ENCODE results near the gene OPRL1. TPM values are rescaled to one million over a fixed set of nuclear protein-coding genes. Genes with fewer than 3 reads are reported as not detected.
"Not testable (repeated sequence)": the region's sequence is repeated elsewhere in the genome, so short reads cannot be mapped to it uniquely, and the experiment has no call there.

The OPRL1 gene
- total RNA-seq, 1 donor from 2014 or later, result 0.75 TPM

- intact Hi-C loops (cut with DNase I), result no loop called here
- ATAC-seq (ENCODE audit: poor library complexity) (no peak), DNase-seq (peak; percentile 30)
Measured at GRCh38 chr20:64106981-64107735, 27.3 kb downstream of the OPRL1 start, which contains the start of gene NPBWR2. Gene NPBWR2, minus strand, starts transcription at chr20:64107565. Its CDS starts 734 bp downstream, at chr20:64106831.

DNA sequence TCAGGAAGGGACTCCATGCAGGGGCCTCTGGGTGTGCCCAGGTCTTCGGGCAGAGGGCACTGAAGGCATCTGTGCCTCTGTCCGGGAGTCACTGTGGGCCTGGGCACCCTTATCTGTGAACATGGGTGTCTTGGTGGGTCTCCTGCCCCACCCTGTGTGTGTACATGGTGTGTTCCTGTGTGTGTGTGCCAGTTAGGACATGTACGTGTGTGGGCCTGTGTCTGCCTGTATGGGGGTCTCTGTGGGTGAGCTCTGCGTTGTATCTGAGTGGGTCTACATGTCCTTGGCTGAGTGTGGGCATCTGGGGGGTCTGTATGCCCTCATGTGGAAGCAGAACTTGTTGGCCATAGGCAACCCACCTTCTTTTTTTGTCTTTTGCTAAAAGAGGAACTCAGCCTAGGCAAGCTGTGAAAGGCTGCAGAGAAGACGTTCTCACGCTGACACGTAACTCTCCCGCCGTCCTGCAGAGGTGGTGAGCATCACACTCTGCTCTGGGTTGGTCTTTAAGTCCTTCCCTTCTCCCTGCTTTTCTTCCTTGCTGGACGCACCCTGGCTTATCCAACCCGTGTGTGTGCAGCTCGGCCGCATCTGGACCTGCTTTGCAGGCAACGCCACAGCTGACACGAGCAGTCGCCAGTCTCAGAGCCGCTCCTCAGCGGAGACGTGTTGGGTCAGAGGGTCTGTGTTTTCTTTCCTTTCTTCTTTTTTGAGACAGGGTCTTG lies 28.0 kb downstream of the OPRL1 start:
- DNase-seq, result peak; percentile 34
- ATAC-seq (ENCODE audit: poor library complexity), result no peak
- intact Hi-C loops (cut with DNase I), result no loop called here

DNA sequence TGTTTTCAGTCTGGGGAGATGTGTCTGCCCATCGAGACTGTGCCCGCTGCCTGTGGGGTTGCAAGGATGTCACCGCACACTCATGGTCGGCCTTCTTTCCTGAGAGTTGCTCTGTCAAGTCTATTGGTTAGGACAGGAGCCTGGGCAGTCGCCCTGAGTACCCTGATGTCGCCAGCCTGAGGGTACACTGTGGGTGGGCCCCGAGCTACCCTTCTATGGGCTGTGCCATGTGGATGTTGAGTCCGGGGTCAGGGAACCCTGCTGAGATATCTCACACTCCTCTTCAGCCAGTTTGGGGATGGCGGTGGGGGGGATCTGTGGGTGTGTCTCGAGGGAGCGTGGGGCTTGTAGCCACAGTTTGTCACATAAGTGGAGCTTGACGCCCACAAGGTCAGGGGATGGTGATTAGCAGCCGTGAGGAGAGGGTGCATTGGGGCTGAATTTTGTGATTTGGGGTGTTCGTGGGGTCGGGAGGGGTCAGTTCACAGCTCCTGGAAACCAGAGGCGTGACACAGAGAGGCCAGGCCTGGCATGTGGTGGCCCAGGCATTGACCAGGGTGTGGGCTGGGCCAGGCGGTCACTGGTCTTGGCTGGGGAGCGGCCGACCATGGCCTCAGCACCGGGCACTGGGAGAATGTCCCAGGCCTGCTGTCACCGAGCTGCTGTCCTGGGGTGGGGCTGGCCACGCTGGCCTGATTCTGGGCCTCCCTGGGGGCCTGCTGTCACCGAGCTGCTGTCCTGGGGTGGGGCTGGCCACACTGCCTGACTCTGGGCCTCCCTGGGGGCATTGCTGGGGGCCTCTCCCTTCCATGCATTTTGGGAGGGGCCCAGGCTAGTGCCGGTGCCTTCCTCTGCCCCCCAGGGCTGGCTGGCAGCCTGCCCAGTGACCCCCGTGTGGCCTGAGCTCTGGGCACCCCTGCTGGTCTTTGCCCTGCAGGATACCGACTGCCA lies 29.1 kb downstream of the OPRL1 start:
- ATAC-seq (ENCODE audit: poor library complexity), result no peak
- DNase-seq, result peak; percentile 20

DNA sequence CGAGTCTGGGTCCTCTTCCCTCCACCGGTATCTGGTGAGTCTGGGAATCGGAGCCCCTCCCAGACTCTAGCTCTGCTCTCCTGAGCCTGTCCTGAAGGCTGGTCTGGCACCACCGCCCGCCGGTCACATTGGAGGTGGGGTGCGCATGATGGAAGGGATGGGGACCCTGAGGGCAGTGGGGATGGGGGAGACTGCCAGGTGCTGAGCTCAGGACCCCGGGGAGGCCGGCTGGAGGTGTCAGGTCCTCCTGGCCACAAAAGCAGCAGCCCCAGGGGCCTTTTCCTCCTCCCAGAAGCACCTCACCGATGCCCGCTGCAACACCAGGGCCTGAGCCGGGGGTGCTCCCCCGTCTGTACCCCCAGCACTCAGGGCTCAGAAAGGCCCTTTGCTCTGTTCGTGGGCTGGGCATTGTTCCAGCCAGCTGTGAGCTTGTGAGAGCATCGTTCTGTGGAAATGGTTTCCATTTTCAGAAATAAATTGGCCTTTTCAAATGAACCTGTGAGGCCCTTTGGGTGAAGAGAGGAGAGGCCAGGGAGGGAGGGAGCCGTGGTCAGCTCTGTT lies 30.0 kb downstream of the OPRL1 start:
- ATAC-seq (ENCODE audit: poor library complexity) (no peak), DNase-seq (peak; percentile 21)
- intact Hi-C loops (cut with DNase I), result loop anchor here (10.0 kb wide), 1 partner anchor 65 kb away; the partner anchor contains the start of gene SOX18

More for the DNA sequence above, 29.1 kb downstream of the OPRL1 start:
- intact Hi-C loops (cut with DNase I), result no loop called here

- DNase-seq, result peak; percentile 22
- intact Hi-C loops (cut with DNase I), result loop anchor here (10.0 kb wide), 1 partner anchor 66 kb away; the partner anchor contains the start of gene SOX18
- ATAC-seq (ENCODE audit: poor library complexity), result no peak
Measured at GRCh38 chr20:64110411-64111068, 30.7 kb downstream of the OPRL1 start.

DNA sequence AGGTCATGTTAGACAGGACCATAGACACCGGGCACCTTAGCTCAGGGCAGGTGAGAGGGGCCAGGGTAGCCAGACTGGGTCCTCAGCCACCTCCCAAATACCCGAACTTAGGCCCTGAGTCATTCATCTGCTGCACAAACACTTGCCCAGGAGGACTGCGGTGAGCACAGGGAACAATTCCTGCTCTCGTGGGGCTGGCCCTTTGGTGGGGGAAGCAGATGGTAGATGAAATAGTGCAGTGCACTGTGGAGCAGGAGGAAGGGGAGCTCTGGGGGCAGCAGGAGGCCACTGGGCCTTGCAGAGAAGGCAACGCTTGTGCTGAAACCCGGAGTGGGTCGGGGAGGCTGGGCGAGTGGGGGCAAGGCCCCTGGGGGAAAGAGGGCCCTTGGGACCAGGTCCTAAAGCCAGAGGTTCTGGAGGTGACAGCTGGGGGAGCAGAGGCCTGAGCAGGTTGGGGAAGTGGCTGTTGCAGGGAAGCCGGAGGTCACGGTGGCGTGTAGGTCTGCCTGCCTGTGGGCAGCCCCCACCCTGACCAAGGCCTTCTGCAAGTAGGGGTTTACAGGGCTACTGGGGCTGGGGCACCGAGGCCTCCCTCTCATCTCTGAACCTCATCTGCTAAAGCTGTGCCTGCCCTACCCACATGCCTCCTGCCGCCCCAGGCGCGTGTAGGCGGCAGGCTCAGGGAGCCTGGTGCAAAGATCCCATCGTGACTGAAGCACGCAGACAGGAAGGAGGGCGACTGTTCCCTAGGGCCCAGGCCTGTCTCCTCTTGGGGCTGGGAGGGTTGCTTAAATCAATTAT lies 32.2 kb downstream of the OPRL1 start:
- intact Hi-C loops (cut with DNase I), result loop anchor here (10.0 kb wide), 1 partner anchor 67 kb away; the partner anchor contains the start of gene SOX18
- ATAC-seq (ENCODE audit: poor library complexity), result no peak
- peak; percentile 18 for DNase-seq

GRCh38 chr20:64112691-64113443 lies 33.0 kb downstream of the OPRL1 start:
- no peak for ATAC-seq (ENCODE audit: poor library complexity)
- intact Hi-C loops (cut with DNase I), result loop anchor here (10.0 kb wide), 1 partner anchor 68 kb away; the partner anchor contains the start of gene SOX18
- DNase-seq, result peak; percentile 32

GRCh38 chr20:64113444-64113775 lies 33.5 kb downstream of the OPRL1 start:
- intact Hi-C loops (cut with DNase I), result loop anchor here (10.0 kb wide), 1 partner anchor 69 kb away; the partner anchor contains the start of gene SOX18
- no peak for DNase-seq
- no peak for ATAC-seq (ENCODE audit: poor library complexity)

DNA sequence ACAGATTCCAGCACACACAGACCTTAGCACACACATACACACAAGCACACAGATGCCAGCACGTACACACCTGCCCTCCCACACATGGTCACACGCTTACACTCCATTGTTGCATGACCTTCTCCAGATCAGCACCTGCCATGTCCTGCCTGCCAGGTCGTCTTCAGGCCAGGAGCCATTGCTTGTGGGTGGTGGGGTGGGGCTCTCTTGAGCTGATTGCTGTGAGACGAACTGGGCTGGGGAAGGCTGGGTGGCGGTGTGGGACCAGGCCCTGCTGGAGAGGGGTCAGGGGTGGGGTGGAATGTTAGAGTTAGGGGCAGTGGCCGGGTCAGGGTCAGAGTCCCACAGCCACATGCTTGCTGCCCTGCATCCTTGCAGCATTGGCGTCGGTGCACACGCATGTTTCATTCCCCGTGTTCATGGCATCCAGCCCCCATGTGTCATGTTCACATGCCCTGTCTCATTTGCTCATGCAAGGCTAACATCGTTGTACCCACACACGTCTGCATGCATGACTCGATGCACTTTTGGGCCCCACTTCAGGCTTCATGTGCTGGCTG lies 34.0 kb downstream of the OPRL1 start:
- no peak for ATAC-seq (ENCODE audit: poor library complexity)
- intact Hi-C loops (cut with DNase I), result loop anchor here (10.0 kb wide), 1 partner anchor 69 kb away; the partner anchor contains the start of gene SOX18
- DNase-seq, result peak; percentile 13

DNA sequence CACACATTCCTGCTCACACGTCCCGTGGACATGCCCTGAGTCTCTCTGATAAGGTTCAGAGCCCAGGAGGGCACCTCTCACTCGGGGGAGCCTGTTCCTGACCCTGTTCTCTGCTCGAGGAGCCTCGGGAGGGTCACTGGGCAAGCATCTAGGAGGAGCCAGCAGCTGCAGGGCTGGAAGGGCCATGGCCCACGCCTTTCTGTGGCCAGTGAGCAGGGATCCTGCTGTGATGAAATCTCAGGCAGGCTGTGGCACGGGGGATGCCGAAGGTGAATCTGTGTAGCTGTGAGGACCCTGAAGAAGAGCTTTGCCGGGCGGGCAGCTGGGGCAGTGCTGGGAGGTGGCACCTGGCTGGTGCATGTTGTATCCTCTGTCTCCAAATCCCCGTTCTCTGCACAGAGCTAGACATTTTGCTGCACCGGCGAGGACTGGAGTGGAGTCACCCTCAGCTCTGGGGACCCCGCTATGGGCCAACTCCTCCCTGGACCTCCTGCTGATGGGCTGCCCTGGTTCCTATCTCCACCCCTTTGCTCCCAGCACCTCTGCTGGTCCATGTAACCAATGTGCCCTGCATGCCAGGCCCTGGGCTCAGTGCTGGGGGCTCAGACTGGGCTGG lies 34.6 kb downstream of the OPRL1 start:
- intact Hi-C loops (cut with DNase I), result loop anchor here (10.0 kb wide), 1 partner anchor 70 kb away; the partner anchor contains the start of gene SOX18
- ATAC-seq (ENCODE audit: poor library complexity) (no peak), DNase-seq (peak; percentile 24)

GRCh38 chr20:64115171-64115911 lies 35.5 kb downstream of the OPRL1 start:
- DNase-seq (peak; percentile 20), ATAC-seq (ENCODE audit: poor library complexity) (no peak)
- intact Hi-C loops (cut with DNase I), result loop anchor here (10.0 kb wide), 1 partner anchor 71 kb away; the partner anchor contains the start of gene SOX18

DNA sequence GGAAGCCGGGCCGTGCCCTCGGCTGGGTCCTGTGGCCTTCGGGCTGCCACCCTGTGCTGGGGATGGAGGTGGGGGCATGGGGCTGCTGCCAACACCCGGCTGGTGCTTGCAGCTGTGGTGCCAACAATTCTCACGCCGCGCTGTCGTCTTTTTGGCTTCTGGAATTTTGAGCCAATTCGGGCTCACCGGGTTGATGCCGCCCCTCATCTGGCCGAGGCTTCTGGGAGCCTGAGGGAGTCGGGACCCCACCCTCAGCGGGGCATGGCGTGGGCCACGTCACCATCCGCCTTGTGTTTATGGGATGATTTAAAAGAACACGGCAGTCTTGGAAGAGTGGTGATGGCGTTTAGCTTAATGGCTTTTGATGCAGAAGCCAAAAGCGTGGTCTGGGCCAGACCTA lies 36.1 kb downstream of the OPRL1 start:
- ATAC-seq (ENCODE audit: poor library complexity), result no peak
- peak; percentile 22 for DNase-seq
- intact Hi-C loops (cut with DNase I), result loop anchor here (10.0 kb wide), 1 partner anchor 71 kb away; the partner anchor contains the start of gene SOX18

DNA sequence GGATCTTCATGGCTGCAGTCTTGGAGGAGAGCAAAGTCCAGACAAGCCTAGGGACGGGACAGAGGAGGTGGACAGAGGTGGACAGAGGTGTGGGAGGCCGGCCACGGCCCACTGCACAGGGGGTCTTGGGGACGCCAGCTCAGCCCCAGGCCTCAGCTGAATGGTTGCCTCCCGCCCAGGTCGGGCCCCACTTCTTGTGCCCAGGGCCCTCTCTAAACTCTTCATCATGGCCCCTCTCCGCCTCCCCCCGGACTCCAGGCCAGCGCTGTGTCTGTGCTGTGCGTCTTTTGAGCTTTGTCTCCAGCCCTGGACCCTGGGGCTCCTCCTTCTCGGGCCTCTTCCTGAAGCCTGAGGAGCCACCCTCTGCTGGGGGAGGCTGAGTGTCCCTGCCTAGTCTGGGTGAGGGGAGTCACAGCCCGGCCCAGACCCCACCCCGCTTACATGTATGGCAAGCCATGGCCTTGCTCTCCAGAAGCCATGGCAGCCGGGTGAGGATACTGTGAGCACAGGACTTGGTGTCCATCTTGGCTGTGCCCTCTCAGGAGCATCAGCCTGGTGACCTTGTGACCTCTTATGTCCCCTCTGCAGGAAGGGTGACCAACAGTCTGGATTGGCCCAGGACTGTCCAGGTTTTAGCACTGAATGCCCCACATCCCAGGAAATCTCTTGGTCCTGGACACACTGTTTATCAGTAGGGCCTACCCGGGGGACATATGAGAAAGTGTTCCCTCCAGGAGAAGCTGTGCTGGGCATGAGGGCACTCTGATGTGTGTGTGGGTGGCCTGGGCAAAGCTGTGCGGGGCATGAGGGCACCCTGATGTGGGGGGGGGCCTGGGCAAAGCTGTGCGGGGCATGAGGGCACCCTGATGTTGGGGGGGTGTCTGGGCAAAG lies 36.9 kb downstream of the OPRL1 start:
- intact Hi-C loops (cut with DNase I), result loop anchor here (10.0 kb wide), 1 partner anchor 72 kb away; the partner anchor contains the start of gene SOX18
- DNase-seq (peak; percentile 19), ATAC-seq (ENCODE audit: poor library complexity) (no peak)

GRCh38 chr20:64117432-64117777 lies 37.5 kb downstream of the OPRL1 start:
- DNase-seq; ATAC-seq (ENCODE audit: poor library complexity): not testable (repeated sequence)
- intact Hi-C loops (cut with DNase I), result loop anchor here (10.0 kb wide), 1 partner anchor 73 kb away; the partner anchor contains the start of gene SOX18
